Activated naive CD4-positive, alpha-beta T cell treated with Interleukin-2 at 50 U/mL for 16 hours (primary cell): Measurements from ENCODE around the gene DOCK6.

Source experiments
- DNase-seq: peaks from one replicate; pipeline ENCODE4 v3.0.0-alpha.2; 2020

DOCK6 gene

GRCh38 chr19:11274533-11275086 is 12.3 kb upstream of the DOCK6 start:
- DNase-seq: no peak

- DNase-seq: no peak
Measured at GRCh38 chr19:11273989-11274388, 11.7 kb upstream of the DOCK6 start.

GRCh38 chr19:11273296-11273695 is 11.0 kb upstream of the DOCK6 start:
- DNase-seq: no peak

- no peak for DNase-seq
Measured at GRCh38 chr19:11269408-11269807, 7.1 kb upstream of the DOCK6 start.

GRCh38 chr19:11268783-11269267 is 6.5 kb upstream of the DOCK6 start:
- no peak for DNase-seq

DNA sequence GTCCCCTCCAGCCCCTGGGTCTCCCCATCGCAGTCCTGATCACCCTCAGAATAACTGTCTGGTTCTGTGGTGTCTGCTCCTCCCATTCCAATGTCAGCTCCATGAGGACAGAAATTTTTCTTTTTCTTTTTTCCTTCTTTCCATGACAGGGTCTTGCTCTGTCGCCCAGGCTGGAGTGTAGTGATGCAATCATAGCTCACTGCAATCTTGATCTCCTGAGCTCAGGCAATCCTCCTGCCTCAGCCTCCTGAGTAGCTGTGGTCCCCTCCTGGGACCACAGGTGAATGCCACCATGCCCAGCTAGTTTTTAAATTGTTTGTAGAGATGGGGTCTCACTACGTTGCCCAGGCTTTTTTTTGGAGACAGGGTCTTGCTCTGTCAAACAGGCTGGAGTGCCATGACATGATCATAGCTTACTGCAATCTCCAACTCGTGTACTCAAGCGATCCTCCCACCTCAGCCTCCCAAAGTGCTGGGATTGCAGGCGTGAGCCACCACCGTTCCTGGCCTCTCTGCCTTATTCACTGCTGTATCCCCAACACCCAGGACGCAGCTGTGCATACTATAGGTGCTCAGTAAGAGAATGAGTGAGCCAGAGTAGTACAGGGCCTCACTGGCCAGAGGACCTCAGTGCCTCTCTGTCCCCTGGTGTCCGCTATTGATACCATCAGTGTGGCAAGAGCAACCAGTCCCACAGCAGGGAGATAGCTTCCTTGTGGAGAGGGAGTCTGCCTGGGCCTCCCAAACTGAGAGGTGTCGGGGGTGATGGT is 5.2 kb upstream of the DOCK6 start:
- DNase-seq: no peak

GRCh38 chr19:11265785-11266236 is 3.5 kb upstream of the DOCK6 start:
- DNase-seq: no peak

DNA sequence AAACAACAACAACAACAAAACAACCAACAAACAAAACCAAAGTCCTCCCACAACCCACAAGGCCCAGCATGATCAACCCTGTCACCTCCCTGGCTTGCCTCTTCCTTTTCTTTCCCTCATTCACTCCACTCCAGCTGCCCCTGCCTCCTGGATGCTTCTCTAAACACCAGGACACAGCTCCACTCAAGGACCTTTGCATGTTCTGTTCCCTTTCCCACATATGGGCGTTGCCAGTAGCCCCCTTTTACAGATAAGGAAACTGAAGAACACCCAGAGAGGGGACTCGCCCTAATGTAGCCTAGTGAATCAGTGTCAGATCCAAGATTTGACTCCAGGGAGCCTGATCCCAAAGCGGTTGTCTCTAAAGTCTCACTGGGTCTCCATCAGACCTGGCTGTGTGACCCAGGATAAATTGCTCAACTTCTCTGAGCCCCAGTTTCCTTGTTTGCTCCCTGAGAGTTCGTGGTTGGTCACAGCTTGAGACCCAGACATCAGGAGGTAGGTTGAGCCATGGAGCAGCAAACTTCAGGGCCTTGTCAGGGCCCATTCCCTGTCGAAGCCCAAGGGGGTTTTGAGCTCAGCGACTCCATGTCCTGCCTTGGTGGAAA is 3.0 kb upstream of the DOCK6 start:
- DNase-seq: no peak

DNA sequence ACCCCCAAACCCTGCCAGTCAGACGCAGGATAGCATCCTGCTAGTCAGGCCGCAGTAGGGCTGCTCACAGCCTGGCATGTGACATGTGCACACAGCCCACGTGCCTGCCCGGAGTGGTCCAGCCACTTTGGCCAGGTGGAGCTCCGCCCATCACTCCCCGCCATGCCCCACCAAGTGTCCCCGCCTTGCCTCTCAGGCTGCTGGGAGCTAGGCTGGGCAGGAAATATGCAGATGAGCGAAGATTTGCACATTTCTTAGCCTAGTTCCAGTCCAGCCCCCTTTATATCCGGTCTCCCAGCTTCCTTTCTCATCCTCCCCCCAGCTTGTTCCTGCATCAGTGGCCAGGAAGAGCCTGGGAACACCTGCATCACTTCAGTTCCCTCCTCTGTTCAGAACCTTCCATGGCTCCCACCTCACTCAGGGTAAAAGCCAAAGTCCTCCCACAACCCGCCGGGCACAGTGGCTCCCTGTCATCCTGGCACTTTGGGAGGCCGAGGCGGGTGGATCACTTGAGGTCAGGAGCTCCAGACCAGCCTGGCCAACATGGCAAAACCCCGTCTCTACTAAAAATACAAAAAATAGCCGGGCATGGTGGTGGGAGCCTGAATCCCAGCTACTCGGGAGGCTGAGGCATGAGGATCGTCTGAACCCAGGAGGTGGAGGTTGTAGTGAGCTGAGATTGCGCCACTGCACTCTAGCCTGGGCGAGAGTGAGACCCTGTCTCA is 2.3 kb upstream of the DOCK6 start:
- DNase-seq: no peak

- no peak for DNase-seq
Measured at GRCh38 chr19:11263726-11264125, 1.4 kb upstream of the DOCK6 start.

DNA sequence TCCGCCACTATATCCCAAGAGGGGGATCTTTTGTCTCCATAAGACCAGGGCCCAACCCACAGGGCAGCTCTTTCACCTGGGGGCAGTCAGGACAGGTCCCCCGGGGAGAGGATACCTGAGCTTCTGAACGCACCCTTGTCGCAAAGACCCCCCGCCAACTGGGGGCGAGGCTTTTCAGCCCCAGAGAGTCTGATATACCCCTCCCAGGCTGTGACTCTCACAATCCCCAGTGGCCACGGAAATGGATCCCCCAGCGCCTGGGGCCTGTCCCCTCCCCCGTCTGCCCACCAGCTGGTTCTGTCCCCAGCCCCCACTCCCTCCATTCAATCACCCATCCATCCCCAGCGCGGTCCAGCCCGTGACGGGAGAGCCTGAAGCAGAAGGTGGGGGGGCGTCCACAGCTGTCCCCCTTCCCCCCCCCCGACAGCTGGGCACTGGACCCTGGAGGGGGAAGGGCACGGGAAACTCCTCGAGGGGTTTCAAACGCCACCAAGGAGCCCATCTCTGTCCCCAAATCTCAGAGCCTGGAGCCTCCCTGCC is 823 bp downstream of the DOCK6 start:
- no peak for DNase-seq

GRCh38 chr19:11260996-11261395 is 1.3 kb downstream of the DOCK6 start:
- DNase-seq: no peak

DNA sequence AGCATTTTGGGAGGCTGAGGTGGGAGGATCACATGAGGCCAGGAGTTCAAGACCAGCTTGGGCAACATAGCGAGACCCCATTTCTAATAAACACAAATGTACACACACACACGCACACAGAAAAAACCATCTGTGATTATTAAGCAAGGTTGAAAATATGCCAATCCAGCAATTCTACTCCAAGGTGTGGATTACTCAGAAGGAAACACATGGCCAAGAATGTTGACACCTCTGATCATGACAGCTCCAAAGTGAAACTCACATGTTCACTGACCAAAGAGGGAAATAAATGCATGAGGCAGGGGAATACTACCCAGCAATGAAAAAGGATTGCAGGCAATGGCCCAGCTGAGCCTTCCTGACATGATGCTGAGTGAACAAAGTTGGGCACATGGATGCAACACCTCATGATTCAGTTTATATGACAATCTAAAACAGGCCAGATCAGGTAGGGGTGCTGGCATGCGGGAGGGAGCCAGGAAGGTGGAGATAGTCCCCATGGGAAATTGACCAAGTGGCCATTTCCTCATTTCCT is 4.4 kb downstream of the DOCK6 start:
- no peak for DNase-seq

DNA sequence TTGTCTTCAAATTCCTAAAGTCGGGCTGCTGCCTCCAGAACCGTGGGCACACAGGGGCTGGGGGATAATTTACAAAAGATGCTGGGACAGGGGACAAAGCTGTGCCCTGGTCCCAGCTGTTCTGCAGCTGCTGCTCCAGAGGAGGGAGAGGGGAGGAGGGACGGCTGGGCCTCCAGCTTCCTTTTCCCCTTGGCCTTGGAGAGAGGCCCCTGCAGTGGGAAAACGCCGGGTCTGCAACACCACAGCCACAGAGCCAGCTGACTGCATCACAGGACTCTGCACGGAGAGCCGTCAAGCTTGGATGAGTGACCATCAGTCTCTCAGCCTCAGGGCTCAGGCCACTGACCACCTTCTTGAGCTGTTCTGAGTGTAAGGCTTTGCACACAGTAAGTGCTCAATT is 6.1 kb downstream of the DOCK6 start:
- no peak for DNase-seq

DNA sequence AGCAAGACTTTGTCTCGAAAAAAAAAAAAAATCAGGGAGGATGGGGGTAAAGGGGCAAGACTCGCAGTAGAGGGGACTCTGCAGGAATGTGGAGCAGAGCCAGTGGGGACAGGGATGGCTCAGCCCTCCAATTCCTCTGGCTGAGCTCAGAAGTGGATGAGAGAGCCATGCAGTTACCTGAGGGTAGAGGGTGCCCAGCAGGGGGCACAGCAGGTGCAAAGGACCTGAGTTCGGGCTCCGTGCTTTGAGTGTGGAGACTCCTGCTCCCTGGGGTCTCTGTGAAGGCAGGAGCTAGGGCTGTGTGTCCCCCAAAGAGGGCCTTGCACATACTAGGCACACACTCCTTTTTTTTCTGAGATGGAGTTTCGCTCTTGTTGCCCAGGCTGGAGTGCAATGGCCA is 7.7 kb downstream of the DOCK6 start:
- DNase-seq: no peak

GRCh38 chr19:11252665-11253355 is 9.5 kb downstream of the DOCK6 start:
- no peak for DNase-seq

GRCh38 chr19:11251650-11252314 is 10.5 kb downstream of the DOCK6 start:
- no peak for DNase-seq

DNA sequence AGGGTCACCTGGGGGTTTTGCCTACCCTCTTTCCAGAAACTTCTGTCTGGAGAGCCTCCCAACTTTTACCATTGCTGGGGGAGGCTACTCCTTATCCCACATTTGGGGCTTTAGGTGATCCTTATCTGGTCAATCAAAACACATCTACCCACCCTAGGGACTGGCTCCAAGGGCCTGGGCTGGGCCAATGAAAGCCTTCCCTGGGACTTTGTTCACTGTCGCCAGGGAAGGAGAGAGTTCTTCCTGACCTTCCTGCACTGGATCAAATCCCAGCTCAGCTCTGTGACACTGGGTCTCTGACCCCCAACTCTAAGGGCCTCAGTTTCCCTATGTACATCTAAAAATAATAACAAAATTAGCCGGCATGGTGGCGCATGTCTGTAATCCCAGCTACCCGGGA is 11.1 kb downstream of the DOCK6 start:
- DNase-seq: no peak

- DNase-seq: no peak
Measured at GRCh38 chr19:11248852-11249251, 13.5 kb downstream of the DOCK6 start.

- DNase-seq: no peak
Measured at GRCh38 chr19:11247934-11248333, 14.4 kb downstream of the DOCK6 start.

DNA sequence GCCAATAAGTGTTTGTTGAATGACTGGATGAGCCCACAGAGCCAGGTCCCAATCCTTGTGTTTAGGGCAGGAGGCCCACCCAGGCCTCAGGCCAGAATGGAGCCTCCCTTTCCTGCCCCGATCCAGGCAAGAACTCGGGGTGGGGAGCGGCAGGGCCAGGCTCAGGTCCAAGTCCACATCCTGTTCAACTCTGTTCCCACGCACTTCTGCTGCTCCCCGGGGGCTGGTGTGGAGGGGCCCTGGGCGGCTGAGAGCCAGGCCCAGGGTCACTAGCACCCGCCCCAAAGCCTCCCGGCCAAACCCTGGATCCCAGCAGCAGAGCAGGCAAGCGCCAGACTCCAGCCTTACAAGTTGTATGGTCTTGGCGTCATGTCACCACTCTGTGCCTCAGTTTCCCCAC is 14.9 kb downstream of the DOCK6 start:
- DNase-seq: no peak

- DNase-seq: no peak
Measured at GRCh38 chr19:11246941-11247340, 15.4 kb downstream of the DOCK6 start.
